ENCODE results near the gene NPNT. TPM values are rescaled to one million over a fixed set of nuclear protein-coding genes. Genes with fewer than 3 reads are reported as not detected.

The NPNT gene
- total RNA-seq, 4 donors from 2014 or later: 43.2 to 87.0 (median 59.4) TPM

DNA sequence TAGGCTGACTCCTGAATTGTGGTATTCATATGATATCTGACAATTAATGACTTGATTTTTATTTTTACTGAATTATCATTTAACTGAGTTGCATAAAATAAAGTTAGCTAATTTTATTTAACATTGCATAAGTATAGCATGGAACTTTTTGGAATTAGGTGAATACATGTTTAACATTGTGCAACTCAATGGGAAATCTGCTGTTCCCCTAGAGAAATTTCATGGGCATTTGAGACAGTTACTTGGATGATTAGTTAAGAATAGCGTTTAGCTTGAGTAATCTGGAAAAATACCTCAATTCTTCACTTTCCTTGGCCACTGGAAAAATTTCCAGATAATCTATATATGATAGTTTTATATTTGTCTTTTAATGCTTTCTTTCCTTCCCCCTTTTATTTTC lies 42.5 kb downstream of the NPNT start:
- TF ChIP-seq POLR2AphosphoS5 (IDR thresholded peaks at IDR 0.05): no peak
- no peak for TF ChIP-seq POLR2A (IDR thresholded peaks at IDR 0.05; ENCODE audit: low read depth)
- no peak for TF ChIP-seq EP300 (IDR thresholded peaks at IDR 0.05)
- TF ChIP-seq, protein P1, sequence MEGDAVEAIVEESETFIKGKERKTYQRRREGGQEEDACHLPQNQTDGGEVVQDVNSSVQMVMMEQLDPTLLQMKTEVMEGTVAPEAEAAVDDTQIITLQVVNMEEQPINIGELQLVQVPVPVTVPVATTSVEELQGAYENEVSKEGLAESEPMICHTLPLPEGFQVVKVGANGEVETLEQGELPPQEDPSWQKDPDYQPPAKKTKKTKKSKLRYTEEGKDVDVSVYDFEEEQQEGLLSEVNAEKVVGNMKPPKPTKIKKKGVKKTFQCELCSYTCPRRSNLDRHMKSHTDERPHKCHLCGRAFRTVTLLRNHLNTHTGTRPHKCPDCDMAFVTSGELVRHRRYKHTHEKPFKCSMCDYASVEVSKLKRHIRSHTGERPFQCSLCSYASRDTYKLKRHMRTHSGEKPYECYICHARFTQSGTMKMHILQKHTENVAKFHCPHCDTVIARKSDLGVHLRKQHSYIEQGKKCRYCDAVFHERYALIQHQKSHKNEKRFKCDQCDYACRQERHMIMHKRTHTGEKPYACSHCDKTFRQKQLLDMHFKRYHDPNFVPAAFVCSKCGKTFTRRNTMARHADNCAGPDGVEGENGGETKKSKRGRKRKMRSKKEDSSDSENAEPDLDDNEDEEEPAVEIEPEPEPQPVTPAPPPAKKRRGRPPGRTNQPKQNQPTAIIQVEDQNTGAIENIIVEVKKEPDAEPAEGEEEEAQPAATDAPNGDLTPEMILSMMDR (IDR thresholded peaks at IDR 0.05): no peak
- Histone ChIP-seq H3K9me3 (no peaks in the 10 kb centered on the region), H3K4me3 (no peak overlapping the region), H3K27me3 (no peaks in the 10 kb centered on the region), H3K36me3 (peaks cover 0 to 5% (median 0%) of the 10 kb centered on the region in 4 donors), H3K4me1 (no peaks in the 10 kb centered on the region), H3K27ac (replicated peaks in 1 of 4) (no peak overlapping the region)
- intact Hi-C loops (cut with DNase I): no loop called here
- no peak for DNase-seq (ENCODE audit: extremely low spot score)
- WGBS: 85% methylated on average over 1 of the region's 1 CpG

DNA sequence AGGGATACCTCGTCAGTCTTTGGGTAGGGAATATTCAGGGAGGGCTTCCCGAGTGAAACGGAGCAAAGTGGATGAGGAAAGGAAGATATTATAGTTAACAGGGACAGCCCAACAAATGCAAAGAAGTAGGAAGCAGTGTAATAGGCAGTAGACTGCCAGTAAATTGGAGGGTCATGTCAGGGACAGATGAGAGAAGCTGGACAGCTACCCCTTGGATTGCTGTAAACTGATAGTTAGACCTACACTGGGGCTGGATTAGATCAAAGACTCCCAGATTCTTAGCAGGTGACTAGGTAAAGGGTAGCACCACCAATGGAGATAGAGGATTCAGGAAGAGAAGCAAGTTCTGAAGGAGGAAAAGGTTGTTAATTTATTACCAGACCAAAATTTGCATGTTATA lies 48.0 kb downstream of the NPNT start:
- Histone ChIP-seq H3K27me3 (no peaks in the 10 kb centered on the region), H3K4me1 (peaks cover 0 to 17% (median 4%) of the 10 kb centered on the region in 4 donors), H3K27ac (replicated peaks in 1 of 4) (peak overlapping the region in 1 of 4 donors; percentile 24), H3K9me3 (no peaks in the 10 kb centered on the region), H3K4me3 (no peak overlapping the region), H3K36me3 (peaks cover 0 to 5% (median 0%) of the 10 kb centered on the region in 4 donors)
- intact Hi-C loops (cut with DNase I): no loop called here
- TF ChIP-seq EP300 (IDR thresholded peaks at IDR 0.05) (no peak), POLR2A (IDR thresholded peaks at IDR 0.05; ENCODE audit: low read depth) (no peak), POLR2AphosphoS5 (IDR thresholded peaks at IDR 0.05) (no peak)
- TF ChIP-seq, protein P1 (IDR thresholded peaks at IDR 0.05): no peak
- WGBS: 90% methylated on average over 3 of the region's 3 CpGs
- DNase-seq (ENCODE audit: extremely low spot score): no peak

DNA sequence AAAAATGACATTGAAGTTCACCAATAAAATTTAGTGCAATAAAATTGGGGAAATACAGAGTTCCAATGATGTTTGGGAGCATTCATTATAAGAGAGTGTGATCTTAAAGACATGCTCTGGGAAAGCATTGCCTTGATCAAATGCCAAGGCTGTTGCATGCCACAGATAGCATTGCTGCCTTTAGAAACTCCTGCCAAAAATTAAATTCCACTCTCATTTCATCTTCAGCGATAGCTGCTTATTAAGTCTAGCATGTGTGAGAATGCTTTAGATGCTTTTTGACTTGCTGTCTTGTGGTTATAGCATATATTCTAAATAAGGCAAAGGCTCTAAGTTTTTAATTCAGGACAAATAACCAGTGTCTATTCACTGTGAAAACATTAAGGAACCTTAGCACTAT lies 49.3 kb downstream of the NPNT start:
- peak overlapping the region in 2 of 4 donors; percentile 1 to 14 for H3K27ac ChIP-seq (replicated peaks in 1 of 4)
- DNase-seq (ENCODE audit: extremely low spot score): no peak
- H3K36me3 ChIP-seq: peaks cover 0 to 5% (median 0%) of the 10 kb centered on the region in 4 donors
- H3K4me1 ChIP-seq: peaks cover 0 to 17% (median 4%) of the 10 kb centered on the region in 4 donors
- intact Hi-C loops (cut with DNase I): no loop called here
- TF ChIP-seq POLR2AphosphoS5 (IDR thresholded peaks at IDR 0.05) (no peak), POLR2A (IDR thresholded peaks at IDR 0.05; ENCODE audit: low read depth) (no peak), EP300 (IDR thresholded peaks at IDR 0.05) (no peak)
- TF ChIP-seq, protein P1 (IDR thresholded peaks at IDR 0.05): no peak
- H3K27me3 ChIP-seq: no peaks in the 10 kb centered on the region
- H3K9me3 ChIP-seq: no peaks in the 10 kb centered on the region
- no peak overlapping the region for H3K4me3 ChIP-seq
- WGBS: 25% methylated on average over 1 of the region's 1 CpG

DNA sequence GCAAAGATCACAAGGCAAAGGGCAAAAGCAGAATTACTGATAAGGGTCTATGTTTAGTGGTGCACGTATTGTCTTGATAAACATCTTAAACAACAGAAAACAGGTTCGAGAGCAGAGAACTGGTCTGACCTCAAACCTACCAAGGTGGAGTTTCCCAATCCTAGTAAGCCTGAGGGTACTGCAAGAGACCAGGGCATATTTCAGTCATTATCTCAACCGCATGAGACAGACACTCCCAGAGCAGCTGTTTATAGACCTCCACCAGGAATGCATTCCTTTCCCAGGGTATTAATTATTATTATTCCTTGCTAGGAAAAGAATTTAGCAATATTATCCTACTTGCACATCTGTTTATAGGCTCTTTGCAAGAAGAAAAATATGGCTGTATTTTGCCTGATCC lies 51.5 kb downstream of the NPNT start:
- no peak for DNase-seq (ENCODE audit: extremely low spot score)
- Histone ChIP-seq H3K36me3 (peaks cover 0 to 5% (median 0%) of the 10 kb centered on the region in 4 donors), H3K9me3 (no peaks in the 10 kb centered on the region), H3K27ac (replicated peaks in 1 of 4) (no peak overlapping the region), H3K4me3 (no peak overlapping the region), H3K27me3 (no peaks in the 10 kb centered on the region), H3K4me1 (peaks cover 0 to 17% (median 4%) of the 10 kb centered on the region in 4 donors)
- WGBS: 96% methylated on average over 3 of the region's 3 CpGs
- intact Hi-C loops (cut with DNase I): no loop called here
- no peak for TF ChIP-seq EP300 (IDR thresholded peaks at IDR 0.05)
- TF ChIP-seq, protein P1 (IDR thresholded peaks at IDR 0.05): no peak

DNA sequence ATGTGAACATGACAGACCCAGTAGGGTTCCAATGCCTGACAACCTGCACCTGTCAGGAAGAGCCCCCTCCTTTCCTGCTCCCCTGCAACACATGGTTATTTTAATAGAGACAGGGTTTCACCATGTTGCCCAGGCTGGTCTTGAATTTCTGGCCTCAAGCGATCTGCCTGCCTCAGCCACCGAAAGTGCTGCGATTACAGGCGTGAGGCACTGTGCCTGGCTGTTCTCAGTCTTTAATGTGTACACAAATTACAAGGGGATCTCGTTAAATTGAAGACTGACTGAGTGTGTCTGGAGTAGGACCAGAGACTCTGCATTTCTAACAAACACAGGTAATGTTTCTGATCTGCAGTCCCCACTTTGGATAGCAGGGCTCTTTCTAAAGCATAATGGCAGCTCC lies 55.4 kb downstream of the NPNT start:
- intact Hi-C loops (cut with DNase I): no loop called here
- Histone ChIP-seq H3K4me3 (no peak overlapping the region), H3K9me3 (no peaks in the 10 kb centered on the region), H3K27ac (replicated peaks in 1 of 4) (no peak overlapping the region), H3K4me1 (no peaks in the 10 kb centered on the region), H3K27me3 (no peaks in the 10 kb centered on the region), H3K36me3 (no peaks in the 10 kb centered on the region)
- 100% methylated on average over 2 of the region's 5 CpGs for WGBS
- DNase-seq (ENCODE audit: extremely low spot score): no peak
- TF ChIP-seq POLR2A (IDR thresholded peaks at IDR 0.05; ENCODE audit: low read depth) (no peak), POLR2AphosphoS5 (IDR thresholded peaks at IDR 0.05) (no peak), EP300 (IDR thresholded peaks at IDR 0.05) (no peak)
- TF ChIP-seq, protein P1 (IDR thresholded peaks at IDR 0.05): no peak
